Lung (tissue), 12 donors: ENCODE data around the gene MYO3B. TPM values are rescaled to one million over a fixed set of nuclear protein-coding genes. Genes with fewer than 3 reads are reported as not detected.

Experiments
- ATAC-seq: fragments of 200-7000 bp; cut with Tn5 transposase; one replicate; pipeline ENCODE4 v1.9.1; 2020; ENCODE audit warnings: moderate number of reproducible peaks; ENCODE audit not compliant: insufficient read depth, low FRiP score
- DNase-seq, 3 donors: peaks; one replicate each; pipeline ENCODE4 v3.0.0-alpha.2; 2013 to 2017
- H3K27ac ChIP-seq, 2 donors: one replicate each; pipeline ENCODE4 v1.5.1; 2013; ENCODE audit warnings: mild to moderate bottlenecking in 2 of 2, moderate library complexity in 2 of 2, control low read depth in 1 of 2, inconsistent platforms in 1 of 2, low read depth in 1 of 2, low read length in 1 of 2
- H3K27me3 ChIP-seq, 3 donors: one replicate each; pipeline ENCODE4 v1.5.1; 2013; ENCODE audit warnings: low read length in 2 of 3; ENCODE audit not compliant: control insufficient read depth in 3 of 3, insufficient read depth in 3 of 3
- H3K36me3 ChIP-seq, 4 donors: one replicate each; pipeline ENCODE4 v1.5.1; 2013; ENCODE audit warnings: low read length in 4 of 4, mild to moderate bottlenecking in 1 of 4, moderate library complexity in 1 of 4; ENCODE audit not compliant: control insufficient read depth in 4 of 4, insufficient read depth in 4 of 4
- H3K4me1 ChIP-seq, 5 donors: one replicate each; pipeline ENCODE4 v1.5.1; 2013; ENCODE audit warnings: low read length in 5 of 5, mild to moderate bottlenecking in 2 of 5, moderate library complexity in 1 of 5; ENCODE audit not compliant: control insufficient read depth in 5 of 5, insufficient read depth in 5 of 5
- H3K4me3 ChIP-seq: one replicate; pipeline ENCODE4 v1.5.1; 2013; ENCODE audit warnings: mild to moderate bottlenecking, control low read depth, moderate library complexity
- H3K9ac ChIP-seq, 2 donors: one replicate each; pipeline ENCODE4 v1.5.1; 2013; ENCODE audit warnings: low read length in 2 of 2, control low read depth in 1 of 2; ENCODE audit not compliant: insufficient read depth in 1 of 2
- H3K9me3 ChIP-seq, 4 donors: one replicate each; pipeline ENCODE4 v1.5.1; 2013; ENCODE audit warnings: low read length in 3 of 4, mild to moderate bottlenecking in 1 of 4, moderate library complexity in 1 of 4; ENCODE audit not compliant: control insufficient read depth in 4 of 4, insufficient read depth in 3 of 4
- CTCF ChIP-seq: IDR thresholded peaks from 2 replicates; pipeline ENCODE4 v1.5.1; 2012; ENCODE audit warnings: mild to moderate bottlenecking; ENCODE audit errors: control extremely low read depth, extremely low read depth
- WGBS, 2 donors: extraction: QIAGEN DNeasy Blood & Tissue Kit; methylation state at CpG; one replicate each; pipeline ENCODE4 v1.1.7; 2013; 5-methylcytosine and 5-hydroxymethylcytosine counted together
- polyA plus RNA-seq, 2 donors: library from polyadenylated mRNA; stranded (reverse); fragments of 200-250 nt; gene quantifications; one replicate each; pipeline ENCODE4 v1.2.1, GENCODE V29; 2013
- total RNA-seq, 2 donors: library from RNA; depleted of rRNA in 1 of 2; stranded (reverse); fragments of >200 nt in 1 of 2; gene quantifications; one replicate each; pipeline ENCODE4 v1.2.1, GENCODE V29; 2014 to 2021
- donor health status: control.
- donor health status: control.
- donor health status: Bipolar disorder and iron deficiency.
- donor health status: healthy.
- donor health status: DM: yes; HTN: yes; CAD: no.

The MYO3B gene
- total and polyA plus RNA-seq, 4 donors, result 0.03 to 0.82 (median 0.05) TPM; not detected in 1

DNA sequence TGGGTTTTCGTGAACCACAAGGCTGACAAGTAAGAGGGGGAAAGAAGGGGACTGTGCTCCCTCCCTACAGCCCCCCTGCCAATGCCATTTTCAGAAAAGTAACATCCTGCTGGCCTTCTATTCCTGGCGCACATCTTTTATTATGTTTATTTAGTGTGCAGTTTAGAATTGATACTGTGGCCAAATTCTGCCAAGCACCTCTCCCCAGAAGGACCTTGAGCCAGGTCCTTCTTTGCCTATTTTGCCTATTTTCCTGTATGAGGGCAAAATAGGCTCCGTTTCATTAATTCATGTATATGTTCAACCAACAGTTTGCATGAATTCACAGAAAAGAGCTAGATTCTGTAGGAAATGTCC is 136.0 kb downstream of the MYO3B start:
- no peak for TF ChIP-seq CTCF
- DNase-seq, result no peak
- WGBS, 2 donors, result 78 to 88% methylated on average over 3 of the region's 3 CpGs
- H3K9ac ChIP-seq, result no peak overlapping the region
- no peak for ATAC-seq
- no peaks in the 10 kb centered on the region for H3K36me3 ChIP-seq
- no peaks in the 10 kb centered on the region for H3K9me3 ChIP-seq
- no peak overlapping the region for H3K27ac ChIP-seq
- H3K27me3 ChIP-seq, result no peaks in the 10 kb centered on the region
- no peak overlapping the region for H3K4me3 ChIP-seq
- peaks cover 0 to 5% (median 0%) of the 10 kb centered on the region in 5 donors for H3K4me1 ChIP-seq

GRCh38 chr2:170314744-170315447 is 136.9 kb downstream of the MYO3B start:
- Histone ChIP-seq H3K27me3 (no peaks in the 10 kb centered on the region), H3K27ac (no peak overlapping the region), H3K36me3 (no peaks in the 10 kb centered on the region), H3K4me1 (peaks cover 0 to 5% (median 0%) of the 10 kb centered on the region in 5 donors), H3K9ac (no peak overlapping the region), H3K4me3 (no peak overlapping the region), H3K9me3 (no peaks in the 10 kb centered on the region)
- DNase-seq (no peak), ATAC-seq (no peak)
- 91 to 93% methylated on average over 7 of the region's 7 CpGs for WGBS, 2 donors
- TF ChIP-seq CTCF, result no peak

GRCh38 chr2:170320948-170321347 is 143.0 kb downstream of the MYO3B start:
- Histone ChIP-seq H3K9ac (no peak overlapping the region), H3K36me3 (no peaks in the 10 kb centered on the region), H3K9me3 (peaks cover 0 to 3% (median under 1%) of the 10 kb centered on the region in 4 donors), H3K27ac (no peak overlapping the region), H3K4me1 (no peaks in the 10 kb centered on the region), H3K4me3 (no peak overlapping the region), H3K27me3 (no peaks in the 10 kb centered on the region)
- ATAC-seq (no peak), DNase-seq (no peak)
- 91 to 93% methylated on average over 3 of the region's 3 CpGs for WGBS, 2 donors
- TF ChIP-seq CTCF, result no peak

DNA sequence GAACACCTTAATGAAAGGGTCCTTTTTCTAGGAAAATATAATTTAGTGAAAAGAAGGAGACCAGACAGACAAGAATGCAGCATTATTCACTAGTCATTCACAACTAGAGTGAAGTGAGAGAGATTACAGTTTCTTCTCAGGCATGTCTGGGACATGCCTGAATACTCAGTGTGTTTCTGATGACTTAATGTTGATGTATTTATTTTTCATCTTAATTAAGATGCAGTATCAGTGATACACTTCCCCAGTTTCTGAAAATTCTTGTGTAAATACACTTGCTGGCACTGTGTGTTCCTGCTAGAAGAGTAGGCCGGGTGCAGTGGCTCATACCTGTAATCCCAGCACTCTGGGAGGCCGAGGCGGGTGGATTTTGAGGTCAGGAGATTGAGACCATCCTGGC is 143.6 kb downstream of the MYO3B start:
- no peak for ATAC-seq
- 89 to 96% methylated on average over 3 of the region's 3 CpGs for WGBS, 2 donors

More for the DNA sequence above, 143.6 kb downstream of the MYO3B start:
- Histone ChIP-seq H3K4me3 (no peak overlapping the region), H3K9me3 (peaks cover 0 to 3% (median under 1%) of the 10 kb centered on the region in 4 donors), H3K36me3 (no peaks in the 10 kb centered on the region), H3K9ac (no peak overlapping the region), H3K27me3 (no peaks in the 10 kb centered on the region), H3K4me1 (no peaks in the 10 kb centered on the region), H3K27ac (no peak overlapping the region)
- DNase-seq, result no peak
- no peak for TF ChIP-seq CTCF
